Naive thymus-derived CD8-positive, alpha-beta T cell (primary cell): ENCODE measurements around the gene NCKAP5L. TPM values are rescaled to one million over a fixed set of nuclear protein-coding genes. Genes with fewer than 3 reads are reported as not detected.

Experiments used
- ATAC-seq, 2 donors: fragments of 150-1000 bp; cut with Tn5 transposase in 1 of 2; sonication (Bioruptor Pico), chemical (Tn5 transposase) in 1 of 2; 1 replicate in 1 of 2; 2 replicates in 1 of 2; pipeline ENCODE4 v1.10.0; 2021; ENCODE audit warnings: mild to moderate bottlenecking in 2 of 2, moderate library complexity in 2 of 2
- POLR2A ChIA-PET: fragments of 350-600 bp; sonication (Branson Sonifier 250); formaldehyde crosslinking; loops from one replicate; lab custom pipeline; 2021; ENCODE audit warnings: antibody characterized with exemption; lab: Charles Lee
- DNase-seq, 10 donors: peaks; one replicate each; pipeline versions ENCODE4 v3.0.0 to v3.0.0-alpha.2; 2020 to 2022
- H3K27ac Mint-ChIP-seq, 10 donors: one replicate each; pipeline ENCODE4 v1.8.0; 2020 to 2022; ENCODE audit warnings: mild to moderate bottlenecking in 10 of 10, mixed read lengths in 10 of 10, moderate library complexity in 4 of 10, inconsistent platforms in 1 of 10
- H3K27me3 Mint-ChIP-seq, 5 donors: one replicate each; pipeline ENCODE4 v1.8.0; 2021 to 2022; ENCODE audit warnings: mixed read lengths in 5 of 5
- H3K36me3 Mint-ChIP-seq, 3 donors: one replicate each; pipeline ENCODE4 v1.8.0; 2020 to 2022; ENCODE audit warnings: mixed read lengths in 3 of 3, mild to moderate bottlenecking in 2 of 3, inconsistent platforms in 1 of 3
- H3K4me1 Mint-ChIP-seq, 4 donors: one replicate each; pipeline ENCODE4 v1.8.0; 2021 to 2022; ENCODE audit warnings: mixed read lengths in 4 of 4
- H3K4me3 Mint-ChIP-seq, 10 donors: one replicate each; pipeline ENCODE4 v1.8.0; 2020 to 2022; ENCODE audit warnings: mild to moderate bottlenecking in 10 of 10, mixed read lengths in 10 of 10, moderate library complexity in 6 of 10, inconsistent platforms in 1 of 10
- H3K9me3 Mint-ChIP-seq, 9 donors: one replicate each; pipeline ENCODE4 v1.8.0; 2020 to 2022; ENCODE audit warnings: mixed read lengths in 9 of 9, mild to moderate bottlenecking in 3 of 9, inconsistent platforms in 1 of 9, moderate library complexity in 1 of 9
- polyA plus RNA-seq, 3 donors: library from polyadenylated mRNA; unstranded; fragments of 300-500 nt; fragmentation: Illumina TruSeq; gene quantifications; one replicate each; pipeline ENCODE4 v1.2.3, GENCODE V29; 2021
- total RNA-seq, 8 experiments: library from RNA in 2 of 8; stranded (reverse) in 2 of 8; gene quantifications; one replicate each; pipeline ENCODE4 v1.2.3 and lab custom pipeline; 2021 to 2026

The NCKAP5L gene
- total and polyA plus RNA-seq, 5 experiments from 2014 or later, result 1.9 to 14.2 (median 5.1) TPM

DNA sequence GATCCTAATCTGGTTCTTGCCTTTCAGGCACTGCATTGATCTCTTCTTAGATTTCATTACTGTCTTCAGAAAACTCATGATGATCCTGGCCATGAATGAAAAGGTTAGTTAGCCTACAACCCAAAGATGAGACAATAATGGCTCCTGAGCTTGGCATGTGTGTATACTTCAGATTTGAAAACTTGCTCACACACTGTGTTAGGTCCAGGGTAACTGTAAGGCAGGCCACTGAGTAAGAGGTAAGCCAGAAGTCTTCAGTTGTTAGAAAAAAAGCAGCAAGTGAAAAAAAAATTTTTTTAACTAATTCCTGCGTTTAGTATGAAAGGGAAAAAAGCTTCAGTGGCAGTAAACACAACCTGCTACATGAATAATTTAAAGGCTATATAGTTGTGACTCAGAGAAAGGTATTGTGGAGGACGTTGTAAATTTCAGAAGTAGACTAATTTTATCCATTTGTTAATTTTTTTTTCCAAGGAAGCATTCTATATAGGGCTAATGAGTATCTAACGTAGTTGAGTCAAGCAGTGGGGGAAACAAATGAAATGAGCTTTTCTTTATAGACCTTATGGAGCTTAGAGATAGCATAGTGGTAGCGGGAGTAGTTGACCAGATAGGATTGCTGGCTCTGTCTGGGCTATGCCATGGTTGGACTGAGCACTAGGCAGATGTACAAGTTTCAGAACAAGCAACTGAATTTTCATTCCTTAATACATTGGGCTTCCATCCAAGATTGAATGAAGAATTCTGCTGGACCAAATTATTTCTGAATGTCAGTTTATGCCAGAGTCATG is 66.3 kb downstream of the NCKAP5L start:
- H3K4me1 Mint-ChIP-seq, result peaks cover 26 to 63% (median 55%) of the 10 kb centered on the region in 4 donors
- peak overlapping the region in 8 of 10 donors; percentile 54 to 91 (median 82) for H3K27ac Mint-ChIP-seq
- H3K27me3 Mint-ChIP-seq, result no peaks in the 10 kb centered on the region
- peak in 1 of 2 donors; percentile 24 for ATAC-seq
- peaks cover 5 to 87% (median 15%) of the 10 kb centered on the region in 3 donors for H3K36me3 Mint-ChIP-seq
- POLR2A ChIA-PET, result interaction anchor here (1.2 to 4.7 kb wide), 2 partner anchors 10 to 21 kb away, joined by 3 to 47 read pairs; partner anchors contain the start of gene TMBIM6
- H3K4me3 Mint-ChIP-seq, result peak overlapping the region in 3 of 10 donors; percentile 5 to 54 (median 16)
- no peaks in the 10 kb centered on the region for H3K9me3 Mint-ChIP-seq
- no peak for DNase-seq

DNA sequence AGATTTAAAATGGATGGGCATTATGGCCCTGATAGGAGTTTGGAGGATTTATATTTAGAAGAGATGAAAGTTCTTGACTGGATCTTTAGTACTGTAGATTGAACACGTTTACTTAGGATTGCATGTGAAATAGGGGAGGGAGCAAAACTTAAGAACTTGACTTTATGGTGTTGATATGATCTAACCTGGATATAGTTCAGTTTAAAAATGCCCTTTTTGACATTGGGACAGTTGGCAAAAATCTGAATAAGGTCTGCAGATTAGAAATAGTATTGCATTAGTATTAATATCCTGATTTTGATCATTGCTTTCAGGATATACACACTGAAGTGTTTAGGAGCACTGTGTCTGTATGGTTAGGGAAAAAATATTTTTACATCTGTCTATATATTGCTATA is 77.2 kb downstream of the NCKAP5L start:
- POLR2A ChIA-PET, result interaction anchor here (1.2 kb wide), 1 partner anchor 11 kb away, joined by 3 read pairs; no protein-coding TSS in a partner anchor
- H3K27me3 Mint-ChIP-seq, result no peaks in the 10 kb centered on the region
- no peaks in the 10 kb centered on the region for H3K9me3 Mint-ChIP-seq
- peak overlapping the region in 9 of 10 donors; percentile 40 to 77 (median 65) for H3K4me3 Mint-ChIP-seq
- peak overlapping the region; percentile 19 to 77 (median 66) for H3K27ac Mint-ChIP-seq
- peaks cover 0 to 79% (median 21%) of the 10 kb centered on the region in 3 donors for H3K36me3 Mint-ChIP-seq
- ATAC-seq (no peak), DNase-seq (no peak)
- peaks cover 27 to 89% (median 82%) of the 10 kb centered on the region in 4 donors for H3K4me1 Mint-ChIP-seq

DNA sequence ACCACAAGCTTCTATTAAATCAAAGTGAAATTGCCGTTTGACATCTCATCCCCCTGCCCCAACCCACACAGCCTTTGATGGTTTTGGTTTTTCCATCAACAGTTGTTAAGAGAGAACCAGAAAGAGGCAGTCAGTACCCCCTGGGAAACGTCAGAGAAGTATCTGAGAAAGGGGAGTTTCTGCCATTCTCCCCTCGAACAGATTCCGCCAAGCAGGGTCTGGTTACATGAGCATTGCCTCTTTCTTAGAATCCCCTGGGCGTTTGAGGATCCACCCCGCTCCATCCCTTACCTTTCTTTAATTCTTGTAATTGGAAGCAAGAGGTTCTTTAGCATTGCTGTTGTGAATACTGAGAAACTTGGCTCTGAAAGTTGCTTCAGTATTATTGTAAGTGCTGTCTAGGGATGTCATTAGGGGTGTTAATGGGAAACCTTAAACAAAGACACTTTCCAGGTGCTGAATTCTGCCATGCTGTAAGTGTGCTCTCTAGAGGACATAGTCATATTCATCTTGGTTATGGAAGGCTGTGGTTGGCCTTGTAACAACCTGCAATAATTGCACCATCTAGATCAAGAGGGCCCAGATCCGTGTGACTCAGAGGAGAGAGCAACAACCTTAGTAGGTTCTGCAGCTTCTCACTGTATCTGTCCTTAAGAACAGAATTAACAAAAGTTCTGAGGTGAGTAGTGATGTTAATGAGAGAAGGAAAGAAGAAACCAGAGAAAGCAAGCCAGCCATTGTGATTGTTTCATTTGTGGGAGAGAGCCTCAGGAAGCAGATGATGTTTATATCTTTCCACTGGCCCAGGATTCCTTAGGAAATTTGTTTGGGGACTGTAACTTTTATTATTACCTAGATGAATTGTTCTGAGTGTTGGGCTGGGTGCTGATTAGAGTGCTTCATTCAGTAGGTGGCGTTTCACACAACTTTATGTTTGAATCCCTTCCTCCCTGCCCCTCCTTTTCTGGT is 77.9 kb downstream of the NCKAP5L start:
- Mint-ChIP-seq H3K27ac (peak overlapping the region; percentile 60 to 86 (median 70)), H3K4me1 (peaks cover 27 to 92% (median 84%) of the 10 kb centered on the region in 4 donors), H3K4me3 (peak overlapping the region; percentile 16 to 77 (median 62)), H3K36me3 (peaks cover 0 to 72% (median 17%) of the 10 kb centered on the region in 3 donors), H3K27me3 (no peaks in the 10 kb centered on the region), H3K9me3 (no peaks in the 10 kb centered on the region)
- ATAC-seq, result peak; percentile 66 to 77
- POLR2A ChIA-PET, result interaction anchor here (1.3 to 1.9 kb wide), 2 partner anchors 8 to 9 kb away, joined by 4 to 6 read pairs; partner anchors contain the start of gene TMBIM6
- peak in 5 of 10 donors; percentile 15 to 55 (median 38) for DNase-seq

DNA sequence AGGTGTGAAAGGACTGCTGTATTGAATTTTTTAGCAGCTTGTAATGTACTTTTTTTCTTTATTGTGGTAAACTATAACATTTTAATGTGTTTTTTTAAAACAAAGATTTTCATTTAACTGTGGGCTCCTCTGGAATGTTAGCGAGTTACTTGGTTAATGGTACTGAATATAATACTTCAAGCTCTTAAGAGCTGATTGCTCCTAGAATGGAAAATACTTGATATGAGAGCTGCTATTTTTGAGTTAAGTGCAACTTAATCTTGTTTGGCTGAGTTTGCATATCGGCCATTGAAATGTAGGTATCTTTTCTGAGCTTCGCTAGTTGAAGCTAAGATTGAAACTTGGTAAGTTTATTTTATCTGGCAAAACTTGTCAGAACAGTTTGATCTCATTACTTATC is 79.4 kb downstream of the NCKAP5L start:
- H3K4me3 Mint-ChIP-seq, result peak overlapping the region in 9 of 10 donors; percentile 6 to 77 (median 41)
- peaks cover 37 to 93% (median 88%) of the 10 kb centered on the region in 4 donors for H3K4me1 Mint-ChIP-seq
- peaks cover 0 to 69% (median 14%) of the 10 kb centered on the region in 3 donors for H3K36me3 Mint-ChIP-seq
- no peaks in the 10 kb centered on the region for H3K27me3 Mint-ChIP-seq
- POLR2A ChIA-PET, result interaction anchor here (0.9 to 1.9 kb wide), 2 partner anchors 9 to 15 kb away, joined by 3 to 6 read pairs; no protein-coding TSS in a partner anchor
- no peaks in the 10 kb centered on the region for H3K9me3 Mint-ChIP-seq
- no peak for ATAC-seq
- no peak for DNase-seq
- H3K27ac Mint-ChIP-seq, result peak overlapping the region in 7 of 10 donors; percentile 1 to 77 (median 49)

GRCh38 chr12:49748306-49748705 is 79.9 kb downstream of the NCKAP5L start:
- Mint-ChIP-seq H3K36me3 (peaks cover 0 to 69% (median 9%) of the 10 kb centered on the region in 3 donors), H3K9me3 (no peaks in the 10 kb centered on the region), H3K27me3 (no peaks in the 10 kb centered on the region), H3K4me1 (peaks cover 34 to 94% (median 88%) of the 10 kb centered on the region in 4 donors), H3K4me3 (peak overlapping the region in 9 of 10 donors; percentile 19 to 58 (median 42)), H3K27ac (peak overlapping the region in 7 of 10 donors; percentile 20 to 77 (median 49))
- DNase-seq, result no peak
- POLR2A ChIA-PET, result interaction anchor here (0.9 to 1.9 kb wide), 2 partner anchors 10 to 15 kb away, joined by 3 to 6 read pairs; no protein-coding TSS in a partner anchor
- ATAC-seq, result no peak

DNA sequence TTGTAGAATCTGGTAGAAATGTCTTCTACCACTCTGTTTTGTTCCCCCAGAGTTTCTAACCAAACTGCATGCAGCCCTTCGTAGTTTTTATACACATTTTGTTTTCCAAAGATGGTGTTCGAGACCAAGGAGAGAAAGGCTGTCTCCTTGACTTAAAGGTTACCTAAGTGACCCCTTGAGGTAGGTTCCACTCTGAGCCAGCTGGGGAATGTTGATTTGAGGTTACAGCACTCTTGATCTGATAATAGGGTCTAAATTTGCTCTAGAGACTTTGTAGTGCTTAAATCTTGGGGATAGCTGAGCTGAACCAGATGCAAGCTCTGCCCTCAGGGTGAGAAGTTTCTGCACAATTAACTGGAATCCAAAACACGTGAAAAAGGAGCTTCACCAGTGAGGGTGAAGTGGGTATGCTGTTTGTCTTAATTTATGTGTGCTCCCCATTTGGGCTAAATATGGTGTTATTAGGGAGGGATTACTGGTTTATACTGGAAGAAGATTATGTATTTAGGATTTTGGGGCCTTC is 83.8 kb downstream of the NCKAP5L start:
- peaks cover 25 to 80% (median 72%) of the 10 kb centered on the region in 4 donors for H3K4me1 Mint-ChIP-seq
- DNase-seq (no peak), ATAC-seq (no peak)
- POLR2A ChIA-PET, result interaction anchor here (0.5 to 1.4 kb wide), 3 partner anchors 12 to 28 kb away, joined by 3 to 4 read pairs (median 3); no protein-coding TSS in a partner anchor
- peaks cover 0 to 3% (median 0%) of the 10 kb centered on the region in 9 donors for H3K9me3 Mint-ChIP-seq
- H3K27me3 Mint-ChIP-seq, result peaks cover 0 to 3% (median 0%) of the 10 kb centered on the region in 5 donors
- peaks cover 0 to 40% (median 4%) of the 10 kb centered on the region in 3 donors for H3K36me3 Mint-ChIP-seq
- H3K27ac Mint-ChIP-seq, result peak overlapping the region in 9 of 10 donors; percentile 6 to 99 (median 56)
- peak overlapping the region; percentile 18 to 87 (median 65) for H3K4me3 Mint-ChIP-seq

- Mint-ChIP-seq H3K27me3 (peaks cover 0 to 3% (median 0%) of the 10 kb centered on the region in 5 donors), H3K4me1 (peaks cover 23 to 58% (median 50%) of the 10 kb centered on the region in 4 donors), H3K9me3 (peaks cover 0 to 3% (median 0%) of the 10 kb centered on the region in 9 donors), H3K27ac (peak overlapping the region; percentile 97 to 100 (median 98)), H3K36me3 (peaks cover 0 to 30% (median 2%) of the 10 kb centered on the region in 3 donors), H3K4me3 (peak overlapping the region; percentile 87 to 99 (median 97))
- POLR2A ChIA-PET, result interaction anchor here (0.9 to 2.2 kb wide), 28 partner anchors 8 to 612 kb away, joined by 3 to 47 read pairs (median 6); partner anchors contain the start of genes BCDIN3D, CERS5, FMNL3 and NCKAP5L
- DNase-seq, result peak; percentile 74 to 93 (median 86)
- ATAC-seq, result peak; percentile 62 to 70
Measured at GRCh38 chr12:49741882-49742620, 86.2 kb downstream of the NCKAP5L start.

Other genes starting within 250 kb of the NCKAP5L start
- gene FAM186B, start 222.8 kb downstream of the NCKAP5L start, total RNA-seq, result under 1 TPM; 0.31 to 0.33 TPM
- gene FAM186B, start 222.8 kb downstream of the NCKAP5L start, polyA plus RNA-seq, result under 1 TPM in 1 of 3 donors, not detected in 2; 0.14 TPM
- gene PRPF40B, start 204.9 kb downstream of the NCKAP5L start, total RNA-seq, result 10 to 100 TPM; 13.6 to 16.7 TPM
- gene PRPF40B, start 204.9 kb downstream of the NCKAP5L start, polyA plus RNA-seq, result 1 to 10 TPM; 1.5 to 4.0 (median 2.3) TPM
- 10 to 100 TPM; 34.4 to 36.5 TPM for gene FMNL3, start 121.0 kb downstream of the NCKAP5L start, total RNA-seq
- 10 to 100 TPM in 1 of 3 donors, 1 to 10 TPM in 2; 7.6 to 12.1 (median 8.4) TPM for gene FMNL3, start 121.0 kb downstream of the NCKAP5L start, polyA plus RNA-seq
- 100 to 1,000 TPM; 380 to 412 TPM for gene TMBIM6, start 86.9 kb downstream of the NCKAP5L start, total RNA-seq
- gene TMBIM6, start 86.9 kb downstream of the NCKAP5L start, polyA plus RNA-seq, result 1,000 to 10,000 TPM in 1 of 3 donors, 100 to 1,000 TPM in 2; 817 to 1,126 (median 845) TPM
- gene BCDIN3D, start 14.7 kb upstream of the NCKAP5L start, total RNA-seq, result 10 to 100 TPM; 15.7 to 15.9 TPM
- gene BCDIN3D, start 14.7 kb upstream of the NCKAP5L start, polyA plus RNA-seq, result 1 to 10 TPM; 5.9 to 7.1 (median 6.8) TPM
- not detected for gene FAIM2, start 75.5 kb upstream of the NCKAP5L start, total RNA-seq
- gene FAIM2, start 75.5 kb upstream of the NCKAP5L start, polyA plus RNA-seq, result under 1 TPM in 1 of 3 donors, not detected in 2; 0.39 TPM
- gene AQP2, start 122.3 kb upstream of the NCKAP5L start, total RNA-seq, result not detected
- gene AQP2, start 122.3 kb upstream of the NCKAP5L start, polyA plus RNA-seq, result not detected
- gene AQP5, start 133.5 kb upstream of the NCKAP5L start, total RNA-seq, result not detected
- not detected for gene AQP5, start 133.5 kb upstream of the NCKAP5L start, polyA plus RNA-seq
- not detected for gene AQP6, start 144.5 kb upstream of the NCKAP5L start, total RNA-seq
- gene AQP6, start 144.5 kb upstream of the NCKAP5L start, polyA plus RNA-seq, result not detected
- 10 to 100 TPM; 11.0 to 12.8 TPM for gene RACGAP1, start 197.1 kb upstream of the NCKAP5L start, total RNA-seq
- 10 to 100 TPM in 1 of 3 donors, 1 to 10 TPM in 2; 8.4 to 11.5 (median 8.6) TPM for gene RACGAP1, start 197.1 kb upstream of the NCKAP5L start, polyA plus RNA-seq
- gene ASIC1, start 229.2 kb upstream of the NCKAP5L start, total RNA-seq, result 10 to 100 TPM; 11.7 to 12.2 TPM
- gene ASIC1, start 229.2 kb upstream of the NCKAP5L start, polyA plus RNA-seq, result 1 to 10 TPM in 2 of 3 donors, under 1 TPM in 1; 0.97 to 1.3 (median 1.0) TPM